CD4-positive, alpha-beta T cell (primary cell): ENCODE data around the gene PSMB2. TPM values are rescaled to one million over a fixed set of nuclear protein-coding genes. Genes with fewer than 3 reads are reported as not detected.

Experiments
- ATAC-seq: fragments of 200-7000 bp; cut with Tn5 transposase; one replicate; pipeline ENCODE4 v1.10.0; 2022; ENCODE audit warnings: mild to moderate bottlenecking; ENCODE audit not compliant: poor library complexity
- CTCF ChIA-PET: fragments of 350-600 bp; sonication (Branson Sonifier 250); formaldehyde crosslinking; loops from one replicate; lab custom pipeline; 2021; ENCODE audit warnings: antibody characterized with exemption, inconsistent platforms; lab: Charles Lee
- POLR2A ChIA-PET: fragments of 350-600 bp; sonication (Branson Sonifier 250); formaldehyde crosslinking; loops from one replicate; lab custom pipeline; 2021; ENCODE audit warnings: antibody characterized with exemption, inconsistent platforms; lab: Charles Lee
- DNase-seq, 14 experiments: peaks; one replicate each; pipeline ENCODE4 v3.0.0-alpha.2; 2013 to 2020; ENCODE audit warnings: mixed read lengths in 2 of 14
- H3K27ac ChIP-seq, 2 donors: one replicate each; pipeline versions ENCODE4 v1.5.1 to v1.7.0; 2013; ENCODE audit warnings: low read length in 2 of 2, low read depth in 1 of 2, mild to moderate bottlenecking in 1 of 2
- H3K27me3 ChIP-seq, 2 experiments: 1 replicate in 1 of 2; 2 replicates in 1 of 2; pipeline versions ENCODE4 v1.6.1 to v1.7.0; 2013; ENCODE audit warnings: low read length in 2 of 2, control low read depth in 1 of 2, mild to moderate bottlenecking in 1 of 2, moderate library complexity in 1 of 2; ENCODE audit not compliant: insufficient read depth in 2 of 2, control insufficient read depth in 1 of 2
- H3K36me3 ChIP-seq: one replicate; pipeline ENCODE4 v1.6.1; 2013; ENCODE audit warnings: low read length, control low read depth; ENCODE audit not compliant: insufficient read depth
- H3K4me1 ChIP-seq: one replicate; pipeline ENCODE4 v1.6.1; 2013; ENCODE audit warnings: low read length, control low read depth; ENCODE audit not compliant: insufficient read depth
- H3K4me3 ChIP-seq: one replicate; pipeline ENCODE4 v1.5.1; 2013; ENCODE audit warnings: mild to moderate bottlenecking, low read length, moderate library complexity
- H3K9me3 ChIP-seq, 2 experiments: 1 replicate in 1 of 2; 2 replicates in 1 of 2; pipeline versions ENCODE4 v1.6.1 to v1.7.0; 2013; ENCODE audit warnings: low read length in 2 of 2, mild to moderate bottlenecking in 2 of 2, control low read depth in 1 of 2, moderate library complexity in 1 of 2; ENCODE audit not compliant: control insufficient read depth in 1 of 2, insufficient read depth in 1 of 2
- H3K27ac Mint-ChIP-seq: one replicate; pipeline ENCODE4 v1.8.0; 2020; ENCODE audit warnings: mixed read lengths
- H3K27me3 Mint-ChIP-seq: one replicate; pipeline ENCODE4 v1.8.0; 2021; ENCODE audit warnings: mixed read lengths
- H3K36me3 Mint-ChIP-seq: one replicate; pipeline ENCODE4 v1.8.0; 2021; ENCODE audit warnings: low read depth, mixed read lengths
- H3K4me1 Mint-ChIP-seq: one replicate; pipeline ENCODE4 v1.8.0; 2021; ENCODE audit warnings: low read depth, mixed read lengths
- H3K4me3 Mint-ChIP-seq: one replicate; pipeline ENCODE4 v1.8.0; 2020; ENCODE audit warnings: mild to moderate bottlenecking, mixed read lengths
- H3K9me3 Mint-ChIP-seq: one replicate; pipeline ENCODE4 v1.8.0; 2020; ENCODE audit warnings: mixed read lengths
- intact Hi-C, 2 experiments: fragments of 100-400 bp; cut with DNase I in 1 of 2; cut with micrococcal nuclease in 1 of 2; formaldehyde crosslinking; loops; one replicate each; pipeline versions ENCODE4 v1.15.1 to v1.9.0; 2023 to 2025; cut with DNase I, micrococcal nuclease
- total RNA-seq, 174 experiments: library from RNA in 2 of 174; stranded (reverse) in 2 of 174; gene quantifications; one replicate each; pipeline ENCODE4 v1.2.3 and lab custom pipeline; 2021 to 2026
- TF ChIP-seq, protein P1 (sequence below): fragments of 200-600 bp; IDR thresholded peaks from one replicate; pipeline ENCODE4 v1.8.0; 2022; ENCODE audit warnings: antibody characterized with exemption, mild to moderate bottlenecking

The PSMB2 gene
- total RNA-seq, 2 experiments from 2014 or later: 34.0 to 35.3 TPM

DNA sequence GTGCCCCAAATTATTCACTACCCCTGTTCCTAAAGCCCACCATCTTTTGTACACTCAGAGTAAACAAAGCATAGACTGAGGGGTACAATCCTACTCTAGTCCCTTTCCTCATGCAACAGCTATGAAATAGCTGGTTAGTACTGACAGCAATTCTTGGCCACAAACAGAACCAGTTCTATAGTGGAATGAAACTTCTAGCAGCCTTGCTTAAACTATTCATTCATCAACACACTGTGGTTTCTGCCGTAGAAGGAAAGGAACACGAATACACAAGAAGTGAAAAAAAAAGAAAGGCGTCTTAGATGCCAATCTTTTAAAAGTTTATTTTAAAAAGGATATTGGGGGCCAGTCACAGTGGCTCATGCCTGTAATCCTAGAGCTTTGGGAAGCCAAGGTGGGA lies 9.9 kb downstream of the PSMB2 start:
- Histone ChIP-seq H3K4me3 (no peak overlapping the region), H3K36me3 (peaks cover 73% of the 10 kb centered on the region), H3K27me3 (no peaks in the 10 kb centered on the region), H3K4me1 (no peaks in the 10 kb centered on the region), H3K27ac (no peak overlapping the region), H3K9me3 (no peaks in the 10 kb centered on the region)
- no peak for ATAC-seq
- Mint-ChIP-seq H3K4me3 (no peak overlapping the region), H3K27ac (no peak overlapping the region), H3K9me3 (no peaks in the 10 kb centered on the region), H3K36me3 (peaks cover 85% of the 10 kb centered on the region), H3K27me3 (no peaks in the 10 kb centered on the region), H3K4me1 (peaks cover 30% of the 10 kb centered on the region)
- intact Hi-C loops: no loop called here
- CTCF ChIA-PET: no interaction called here
- POLR2A ChIA-PET: no interaction called here
- TF ChIP-seq, protein P1, sequence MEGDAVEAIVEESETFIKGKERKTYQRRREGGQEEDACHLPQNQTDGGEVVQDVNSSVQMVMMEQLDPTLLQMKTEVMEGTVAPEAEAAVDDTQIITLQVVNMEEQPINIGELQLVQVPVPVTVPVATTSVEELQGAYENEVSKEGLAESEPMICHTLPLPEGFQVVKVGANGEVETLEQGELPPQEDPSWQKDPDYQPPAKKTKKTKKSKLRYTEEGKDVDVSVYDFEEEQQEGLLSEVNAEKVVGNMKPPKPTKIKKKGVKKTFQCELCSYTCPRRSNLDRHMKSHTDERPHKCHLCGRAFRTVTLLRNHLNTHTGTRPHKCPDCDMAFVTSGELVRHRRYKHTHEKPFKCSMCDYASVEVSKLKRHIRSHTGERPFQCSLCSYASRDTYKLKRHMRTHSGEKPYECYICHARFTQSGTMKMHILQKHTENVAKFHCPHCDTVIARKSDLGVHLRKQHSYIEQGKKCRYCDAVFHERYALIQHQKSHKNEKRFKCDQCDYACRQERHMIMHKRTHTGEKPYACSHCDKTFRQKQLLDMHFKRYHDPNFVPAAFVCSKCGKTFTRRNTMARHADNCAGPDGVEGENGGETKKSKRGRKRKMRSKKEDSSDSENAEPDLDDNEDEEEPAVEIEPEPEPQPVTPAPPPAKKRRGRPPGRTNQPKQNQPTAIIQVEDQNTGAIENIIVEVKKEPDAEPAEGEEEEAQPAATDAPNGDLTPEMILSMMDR: no peak
- no peak for DNase-seq

GRCh38 chr1:35629051-35629450 lies 12.3 kb downstream of the PSMB2 start:
- POLR2A ChIA-PET: no interaction called here
- intact Hi-C loops: no loop called here
- no peak for ATAC-seq
- TF ChIP-seq, protein P1: no peak
- DNase-seq: no peak
- Mint-ChIP-seq H3K36me3 (peaks cover 78% of the 10 kb centered on the region), H3K9me3 (no peaks in the 10 kb centered on the region), H3K4me3 (no peak overlapping the region), H3K27me3 (no peaks in the 10 kb centered on the region), H3K4me1 (peaks cover 27% of the 10 kb centered on the region), H3K27ac (no peak overlapping the region)
- H3K27me3 ChIP-seq: no peaks in the 10 kb centered on the region
- peaks cover 56% of the 10 kb centered on the region for H3K36me3 ChIP-seq
- H3K4me3 ChIP-seq: no peak overlapping the region
- no peaks in the 10 kb centered on the region for H3K4me1 ChIP-seq
- no peaks in the 10 kb centered on the region for H3K9me3 ChIP-seq
- no peak overlapping the region for H3K27ac ChIP-seq
- CTCF ChIA-PET: no interaction called here

DNA sequence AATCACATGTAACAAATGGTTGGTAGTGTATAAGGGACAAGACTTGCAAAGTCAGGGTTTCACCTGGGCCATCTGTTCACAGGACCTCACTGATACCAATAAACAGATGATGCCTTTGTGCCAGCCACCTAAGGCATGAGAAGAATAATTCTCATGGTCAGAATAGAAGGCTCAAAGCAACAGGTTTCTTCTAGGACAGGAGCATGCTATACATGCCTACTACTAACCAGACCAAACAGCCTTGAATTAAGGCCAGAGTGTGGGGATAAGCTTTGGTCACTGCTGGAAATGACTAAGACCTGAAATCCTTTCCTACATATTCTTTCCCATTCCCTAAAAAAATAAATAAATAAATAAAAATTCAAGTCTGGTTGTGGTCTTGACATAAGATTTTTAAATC lies 17.5 kb downstream of the PSMB2 start:
- no peaks in the 10 kb centered on the region for H3K4me1 ChIP-seq
- H3K4me3 ChIP-seq: no peak overlapping the region
- no peaks in the 10 kb centered on the region for H3K9me3 ChIP-seq
- Mint-ChIP-seq H3K4me1 (peaks cover 14% of the 10 kb centered on the region), H3K27me3 (no peaks in the 10 kb centered on the region), H3K27ac (no peak overlapping the region), H3K4me3 (no peak overlapping the region), H3K36me3 (peaks cover 69% of the 10 kb centered on the region), H3K9me3 (no peaks in the 10 kb centered on the region)
- TF ChIP-seq, protein P1: no peak
- ATAC-seq: no peak
- no peak overlapping the region for H3K27ac ChIP-seq
- ChIA-PET CTCF (no interaction called here), POLR2A (no interaction called here)
- no peak for DNase-seq
- H3K27me3 ChIP-seq: no peaks in the 10 kb centered on the region
- H3K36me3 ChIP-seq: peaks cover 37% of the 10 kb centered on the region
- intact Hi-C loops: no loop called here
